Liver (tissue), 3 donors: ENCODE results near the gene PGPEP1.

Experiments
- JUND ChIP-seq, 2 donors: IDR thresholded peaks; 2 replicates each; pipeline ENCODE4 v1.6.1; 2016; ENCODE audit warnings: antibody characterized with exemption in 2 of 2
- TF ChIP-seq, protein P1 (sequence below): fragments of 150-350 bp; IDR thresholded peaks from 2 replicates; pipeline ENCODE4 v1.5.1; 2017; ENCODE audit warnings: improper control_type of control experiment, low read depth, low read length; ENCODE audit not compliant: missing input control
- TF ChIP-seq, protein P2 (sequence below): IDR thresholded peaks from 2 replicates; pipeline ENCODE4 v1.6.1; 2016; ENCODE audit warnings: antibody characterized with exemption, mild to moderate bottlenecking
- donor health status: healthy.
- donor health status: healthy.

DNA sequence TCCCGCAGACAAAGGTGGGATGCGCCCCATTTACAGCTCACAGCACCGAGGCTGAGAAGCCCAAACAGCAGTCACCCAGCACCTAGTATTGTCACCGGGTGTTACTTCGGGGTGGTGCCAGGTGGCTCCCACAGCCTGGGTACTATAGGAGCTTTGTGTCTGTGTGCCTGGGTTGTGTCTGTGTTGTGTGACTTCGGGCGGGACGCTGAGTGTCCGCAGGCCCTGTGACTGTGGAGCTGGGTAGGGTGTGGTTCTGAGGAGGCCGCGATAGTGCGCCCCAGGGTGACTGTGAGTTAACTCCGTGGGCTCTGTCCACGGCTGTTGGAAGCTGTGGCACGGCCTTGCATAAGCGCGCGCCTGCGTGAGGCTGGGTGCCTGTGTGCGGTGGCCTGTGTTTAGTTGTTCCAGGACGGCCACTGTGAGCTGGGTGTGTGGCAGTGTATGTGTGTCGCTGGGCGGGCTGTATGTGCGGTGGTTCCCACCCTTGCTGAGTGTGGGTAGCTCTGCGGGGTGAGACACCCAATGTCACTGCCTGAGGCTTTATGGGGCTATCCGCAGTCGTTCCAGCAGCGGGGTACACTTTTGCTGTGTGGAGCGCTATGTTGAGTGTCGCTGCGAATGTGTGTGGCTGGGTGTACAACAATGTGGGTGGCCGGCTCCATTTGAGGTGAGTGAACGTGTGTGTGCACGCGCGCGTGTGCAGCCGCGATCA, 78.2 kb downstream of the PGPEP1 start:
- TF ChIP-seq, protein P1, sequence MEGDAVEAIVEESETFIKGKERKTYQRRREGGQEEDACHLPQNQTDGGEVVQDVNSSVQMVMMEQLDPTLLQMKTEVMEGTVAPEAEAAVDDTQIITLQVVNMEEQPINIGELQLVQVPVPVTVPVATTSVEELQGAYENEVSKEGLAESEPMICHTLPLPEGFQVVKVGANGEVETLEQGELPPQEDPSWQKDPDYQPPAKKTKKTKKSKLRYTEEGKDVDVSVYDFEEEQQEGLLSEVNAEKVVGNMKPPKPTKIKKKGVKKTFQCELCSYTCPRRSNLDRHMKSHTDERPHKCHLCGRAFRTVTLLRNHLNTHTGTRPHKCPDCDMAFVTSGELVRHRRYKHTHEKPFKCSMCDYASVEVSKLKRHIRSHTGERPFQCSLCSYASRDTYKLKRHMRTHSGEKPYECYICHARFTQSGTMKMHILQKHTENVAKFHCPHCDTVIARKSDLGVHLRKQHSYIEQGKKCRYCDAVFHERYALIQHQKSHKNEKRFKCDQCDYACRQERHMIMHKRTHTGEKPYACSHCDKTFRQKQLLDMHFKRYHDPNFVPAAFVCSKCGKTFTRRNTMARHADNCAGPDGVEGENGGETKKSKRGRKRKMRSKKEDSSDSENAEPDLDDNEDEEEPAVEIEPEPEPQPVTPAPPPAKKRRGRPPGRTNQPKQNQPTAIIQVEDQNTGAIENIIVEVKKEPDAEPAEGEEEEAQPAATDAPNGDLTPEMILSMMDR, result no peak
- TF ChIP-seq JUND (IDR thresholded peaks at IDR 0.05), result no peak
- TF ChIP-seq, protein P2, sequence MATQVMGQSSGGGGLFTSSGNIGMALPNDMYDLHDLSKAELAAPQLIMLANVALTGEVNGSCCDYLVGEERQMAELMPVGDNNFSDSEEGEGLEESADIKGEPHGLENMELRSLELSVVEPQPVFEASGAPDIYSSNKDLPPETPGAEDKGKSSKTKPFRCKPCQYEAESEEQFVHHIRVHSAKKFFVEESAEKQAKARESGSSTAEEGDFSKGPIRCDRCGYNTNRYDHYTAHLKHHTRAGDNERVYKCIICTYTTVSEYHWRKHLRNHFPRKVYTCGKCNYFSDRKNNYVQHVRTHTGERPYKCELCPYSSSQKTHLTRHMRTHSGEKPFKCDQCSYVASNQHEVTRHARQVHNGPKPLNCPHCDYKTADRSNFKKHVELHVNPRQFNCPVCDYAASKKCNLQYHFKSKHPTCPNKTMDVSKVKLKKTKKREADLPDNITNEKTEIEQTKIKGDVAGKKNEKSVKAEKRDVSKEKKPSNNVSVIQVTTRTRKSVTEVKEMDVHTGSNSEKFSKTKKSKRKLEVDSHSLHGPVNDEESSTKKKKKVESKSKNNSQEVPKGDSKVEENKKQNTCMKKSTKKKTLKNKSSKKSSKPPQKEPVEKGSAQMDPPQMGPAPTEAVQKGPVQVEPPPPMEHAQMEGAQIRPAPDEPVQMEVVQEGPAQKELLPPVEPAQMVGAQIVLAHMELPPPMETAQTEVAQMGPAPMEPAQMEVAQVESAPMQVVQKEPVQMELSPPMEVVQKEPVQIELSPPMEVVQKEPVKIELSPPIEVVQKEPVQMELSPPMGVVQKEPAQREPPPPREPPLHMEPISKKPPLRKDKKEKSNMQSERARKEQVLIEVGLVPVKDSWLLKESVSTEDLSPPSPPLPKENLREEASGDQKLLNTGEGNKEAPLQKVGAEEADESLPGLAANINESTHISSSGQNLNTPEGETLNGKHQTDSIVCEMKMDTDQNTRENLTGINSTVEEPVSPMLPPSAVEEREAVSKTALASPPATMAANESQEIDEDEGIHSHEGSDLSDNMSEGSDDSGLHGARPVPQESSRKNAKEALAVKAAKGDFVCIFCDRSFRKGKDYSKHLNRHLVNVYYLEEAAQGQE, result no peak
